HL-60 (cell line): ENCODE results near the gene PCNX2.
"Not testable (repeated sequence)": the region's sequence is repeated elsewhere in the genome, so short reads cannot be mapped to it uniquely, and the experiment has no call there.

Experiments used
- DNase-seq, 2 experiments: peaks; one replicate each; pipeline ENCODE4 v3.0.0-alpha.2; 2010 to 2020; ENCODE audit warnings: low read depth in 1 of 2, low spot score in 1 of 2
- H3K27ac ChIP-seq: fragments of 250-450 bp; sonication (Bioruptor Pico); replicated peaks from 2 replicates; pipeline ENCODE4 v1.5.1; 2020; ENCODE audit warnings: mild to moderate bottlenecking, moderate library complexity
- H3K27me3 ChIP-seq: fragments of 250-450 bp; sonication (Bioruptor Pico); 2 replicates; pipeline ENCODE4 v1.5.1; 2021; ENCODE audit warnings: mild to moderate bottlenecking, moderate library complexity; ENCODE audit not compliant: insufficient read depth, poor library complexity, severe bottlenecking
- H3K4me3 ChIP-seq: replicated peaks from 2 replicates; pipeline ENCODE4 v1.5.1; 2011; ENCODE audit warnings: mild to moderate bottlenecking, control low read depth, low read length; ENCODE audit not compliant: insufficient read depth
- GABPA ChIP-seq: IDR thresholded peaks from 2 replicates; pipeline ENCODE4 v1.6.1; 2012; ENCODE audit warnings: low read depth
- POLR2AphosphoS5 ChIP-seq: IDR thresholded peaks from 2 replicates; pipeline ENCODE4 v1.6.1; 2012; ENCODE audit warnings: low read depth
- SPI1 ChIP-seq: IDR thresholded peaks from 2 replicates; pipeline ENCODE4 v1.6.1; 2012; ENCODE audit warnings: low read depth, mild to moderate bottlenecking, borderline replicate concordance
- TF ChIP-seq, protein P1 (sequence below): IDR thresholded peaks from one replicate; pipeline ENCODE4 v1.5.1; 2011; ENCODE audit warnings: low read length, control low read depth, inconsistent platforms; ENCODE audit not compliant: insufficient read depth
- TF ChIP-seq, protein P2 (sequence below): IDR thresholded peaks from 2 replicates; pipeline ENCODE4 v1.6.1; 2012; ENCODE audit warnings: low read depth; ENCODE audit not compliant: insufficient replicate concordance

The PCNX2 gene

DNA sequence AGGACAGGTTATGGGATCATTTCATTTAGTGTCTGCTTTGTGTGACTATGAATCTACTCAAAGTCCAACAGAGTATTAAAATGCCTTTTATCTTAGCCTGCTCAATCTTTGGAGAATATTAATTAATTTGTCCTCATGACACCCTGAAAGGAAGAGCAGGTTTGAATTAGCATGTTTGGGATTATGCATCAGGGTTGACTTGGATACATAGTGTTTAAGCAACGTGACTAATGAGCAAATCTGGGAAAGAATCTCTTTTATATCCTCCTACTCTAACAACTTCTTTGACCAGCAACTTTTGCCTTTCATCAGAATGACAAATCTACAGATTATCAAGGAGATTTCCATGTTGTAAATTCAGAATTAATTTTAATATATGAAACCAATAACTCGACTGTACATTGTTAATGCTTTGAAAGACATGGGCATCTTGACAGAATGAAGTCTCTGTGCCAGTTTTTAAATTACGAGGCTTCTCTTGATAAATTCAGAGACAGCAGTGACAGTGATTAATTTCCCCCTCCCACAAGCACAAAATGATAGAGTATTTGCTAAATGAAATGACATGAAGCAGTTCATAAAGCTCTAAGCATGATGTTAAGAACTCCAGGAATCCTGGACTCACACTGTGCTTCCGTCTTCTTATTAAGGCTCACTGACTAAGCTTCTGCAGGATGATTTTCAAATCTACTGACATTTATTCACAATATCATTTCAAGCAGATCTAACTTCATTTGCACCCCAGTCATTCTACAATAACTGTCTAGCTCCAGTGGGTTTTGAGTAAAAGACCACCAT, 156.5 kb downstream of the PCNX2 start:
- DNase-seq: no peak
- Histone ChIP-seq H3K27ac (no peak overlapping the region), H3K27me3 (no peaks in the 10 kb centered on the region), H3K4me3 (no peak overlapping the region)
- no peak for TF ChIP-seq SPI1
- no peak for TF ChIP-seq POLR2AphosphoS5
- TF ChIP-seq, protein P1, sequence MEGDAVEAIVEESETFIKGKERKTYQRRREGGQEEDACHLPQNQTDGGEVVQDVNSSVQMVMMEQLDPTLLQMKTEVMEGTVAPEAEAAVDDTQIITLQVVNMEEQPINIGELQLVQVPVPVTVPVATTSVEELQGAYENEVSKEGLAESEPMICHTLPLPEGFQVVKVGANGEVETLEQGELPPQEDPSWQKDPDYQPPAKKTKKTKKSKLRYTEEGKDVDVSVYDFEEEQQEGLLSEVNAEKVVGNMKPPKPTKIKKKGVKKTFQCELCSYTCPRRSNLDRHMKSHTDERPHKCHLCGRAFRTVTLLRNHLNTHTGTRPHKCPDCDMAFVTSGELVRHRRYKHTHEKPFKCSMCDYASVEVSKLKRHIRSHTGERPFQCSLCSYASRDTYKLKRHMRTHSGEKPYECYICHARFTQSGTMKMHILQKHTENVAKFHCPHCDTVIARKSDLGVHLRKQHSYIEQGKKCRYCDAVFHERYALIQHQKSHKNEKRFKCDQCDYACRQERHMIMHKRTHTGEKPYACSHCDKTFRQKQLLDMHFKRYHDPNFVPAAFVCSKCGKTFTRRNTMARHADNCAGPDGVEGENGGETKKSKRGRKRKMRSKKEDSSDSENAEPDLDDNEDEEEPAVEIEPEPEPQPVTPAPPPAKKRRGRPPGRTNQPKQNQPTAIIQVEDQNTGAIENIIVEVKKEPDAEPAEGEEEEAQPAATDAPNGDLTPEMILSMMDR: no peak
- TF ChIP-seq, protein P2, sequence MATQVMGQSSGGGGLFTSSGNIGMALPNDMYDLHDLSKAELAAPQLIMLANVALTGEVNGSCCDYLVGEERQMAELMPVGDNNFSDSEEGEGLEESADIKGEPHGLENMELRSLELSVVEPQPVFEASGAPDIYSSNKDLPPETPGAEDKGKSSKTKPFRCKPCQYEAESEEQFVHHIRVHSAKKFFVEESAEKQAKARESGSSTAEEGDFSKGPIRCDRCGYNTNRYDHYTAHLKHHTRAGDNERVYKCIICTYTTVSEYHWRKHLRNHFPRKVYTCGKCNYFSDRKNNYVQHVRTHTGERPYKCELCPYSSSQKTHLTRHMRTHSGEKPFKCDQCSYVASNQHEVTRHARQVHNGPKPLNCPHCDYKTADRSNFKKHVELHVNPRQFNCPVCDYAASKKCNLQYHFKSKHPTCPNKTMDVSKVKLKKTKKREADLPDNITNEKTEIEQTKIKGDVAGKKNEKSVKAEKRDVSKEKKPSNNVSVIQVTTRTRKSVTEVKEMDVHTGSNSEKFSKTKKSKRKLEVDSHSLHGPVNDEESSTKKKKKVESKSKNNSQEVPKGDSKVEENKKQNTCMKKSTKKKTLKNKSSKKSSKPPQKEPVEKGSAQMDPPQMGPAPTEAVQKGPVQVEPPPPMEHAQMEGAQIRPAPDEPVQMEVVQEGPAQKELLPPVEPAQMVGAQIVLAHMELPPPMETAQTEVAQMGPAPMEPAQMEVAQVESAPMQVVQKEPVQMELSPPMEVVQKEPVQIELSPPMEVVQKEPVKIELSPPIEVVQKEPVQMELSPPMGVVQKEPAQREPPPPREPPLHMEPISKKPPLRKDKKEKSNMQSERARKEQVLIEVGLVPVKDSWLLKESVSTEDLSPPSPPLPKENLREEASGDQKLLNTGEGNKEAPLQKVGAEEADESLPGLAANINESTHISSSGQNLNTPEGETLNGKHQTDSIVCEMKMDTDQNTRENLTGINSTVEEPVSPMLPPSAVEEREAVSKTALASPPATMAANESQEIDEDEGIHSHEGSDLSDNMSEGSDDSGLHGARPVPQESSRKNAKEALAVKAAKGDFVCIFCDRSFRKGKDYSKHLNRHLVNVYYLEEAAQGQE: no peak
- TF ChIP-seq GABPA: no peak

DNA sequence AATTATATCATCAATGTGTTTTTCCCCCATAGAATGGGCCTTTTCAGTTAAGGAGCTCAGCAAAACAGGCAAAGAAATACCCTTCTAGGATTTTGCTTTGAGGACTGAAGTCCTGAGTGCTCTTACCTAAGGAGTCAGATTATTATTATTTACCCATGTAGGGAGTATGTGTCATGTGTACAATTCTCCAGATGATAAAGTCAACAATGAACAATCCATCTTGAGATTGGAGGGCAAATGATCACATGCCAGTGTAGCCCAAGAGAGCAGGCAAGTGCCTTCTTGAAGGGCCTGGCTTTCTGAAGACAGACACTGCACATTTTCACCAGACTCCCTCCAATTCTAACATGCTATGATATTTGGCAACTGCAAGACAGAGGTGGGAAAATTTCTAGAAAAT, 159.7 kb downstream of the PCNX2 start:
- TF ChIP-seq, protein P1: no peak
- TF ChIP-seq POLR2AphosphoS5 (no peak), SPI1 (no peak), GABPA (no peak)
- TF ChIP-seq, protein P2: no peak
- Histone ChIP-seq H3K27ac (no peak overlapping the region), H3K4me3 (no peak overlapping the region), H3K27me3 (no peaks in the 10 kb centered on the region)
- DNase-seq: no peak

DNA sequence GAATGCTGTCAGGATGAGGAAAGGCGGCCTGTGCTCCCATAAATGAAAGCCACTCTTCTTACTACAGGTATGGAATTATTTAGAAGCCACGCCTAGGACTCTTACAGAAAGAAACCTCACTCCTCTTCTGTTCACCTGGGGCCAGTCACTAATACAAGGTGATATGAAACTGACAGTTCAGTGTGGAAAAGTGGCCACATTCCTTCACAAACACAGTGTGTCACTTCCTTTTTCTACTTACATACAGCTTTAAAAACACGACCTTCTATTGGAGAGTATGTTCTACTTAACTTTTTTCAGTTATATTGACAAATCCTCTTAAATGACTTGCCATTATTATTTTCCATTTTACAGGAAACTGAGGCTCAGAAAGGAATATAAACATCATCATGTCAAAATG, 163.1 kb downstream of the PCNX2 start:
- H3K4me3 ChIP-seq: no peak overlapping the region
- DNase-seq: peak in 1 of 2 experiments; percentile 1
- H3K27me3 ChIP-seq: no peaks in the 10 kb centered on the region
- no peak for TF ChIP-seq GABPA
- peak; percentile 70; the same call in 1 of the 2 replicates for TF ChIP-seq SPI1
- no peak overlapping the region for H3K27ac ChIP-seq

DNA sequence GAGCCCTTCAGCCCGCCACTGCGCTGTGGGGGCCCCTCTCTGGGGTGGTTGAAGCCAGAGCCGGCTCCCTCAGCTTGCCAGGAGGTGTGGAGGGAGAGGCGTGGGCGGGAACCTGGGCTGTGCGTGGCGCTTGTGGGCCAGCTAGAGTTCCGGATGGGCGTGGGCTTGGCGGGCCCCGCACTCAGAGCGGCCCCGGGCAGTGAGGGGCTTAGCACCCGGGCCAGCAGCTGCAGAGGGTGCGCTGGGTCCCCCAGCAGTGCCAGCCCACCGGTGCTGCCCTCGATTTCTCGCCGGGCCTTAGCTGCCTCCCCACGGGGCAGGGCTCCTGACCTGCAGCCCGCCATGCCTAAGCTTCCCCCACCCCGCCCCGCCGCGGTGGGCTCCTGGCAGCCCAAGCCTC, 166.5 kb downstream of the PCNX2 start:
- H3K4me3 ChIP-seq, H3K27ac ChIP-seq, DNase-seq, H3K27me3 ChIP-seq: not testable (repeated sequence)

DNA sequence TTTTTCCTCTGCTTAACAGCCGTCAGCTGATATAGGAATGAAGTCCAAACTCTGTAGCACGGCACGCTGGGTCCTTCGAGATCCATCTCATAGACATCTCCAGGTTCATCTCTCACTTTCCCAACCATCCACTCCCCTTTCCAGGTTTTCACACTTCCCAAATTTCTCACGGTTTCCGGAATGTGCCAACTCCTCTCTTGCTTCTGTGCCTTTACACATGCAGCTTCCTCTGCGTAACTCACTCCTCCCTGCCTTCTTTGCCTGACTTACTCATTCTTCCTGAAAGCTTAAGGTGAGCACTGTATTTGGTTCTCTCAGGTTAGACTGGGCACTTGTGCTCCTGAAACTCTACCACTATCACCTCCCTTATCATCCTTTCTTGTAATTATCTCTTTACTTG, 168.4 kb downstream of the PCNX2 start:
- H3K4me3 ChIP-seq: no peak overlapping the region
- H3K27me3 ChIP-seq: no peaks in the 10 kb centered on the region
- TF ChIP-seq, protein P2: no peak
- TF ChIP-seq POLR2AphosphoS5 (no peak), GABPA (no peak), SPI1 (no peak)
- TF ChIP-seq, protein P1: no peak
- no peak for DNase-seq
- H3K27ac ChIP-seq: no peak overlapping the region
